NB4 (cell line): ENCODE measurements around the gene GTSE1.
A peak's percentile ranks its signal among the peaks of the same experiment; 100 is the strongest.

ENCODE experiments used
- POLR2A ChIP-seq: IDR thresholded peaks from 2 replicates; pipeline ENCODE4 v1.6.1; 2011; ENCODE audit warnings: mild to moderate bottlenecking; ENCODE audit not compliant: insufficient read length; ENCODE audit errors: extremely low read depth
- TF ChIP-seq, protein P1 (sequence below): IDR thresholded peaks from one replicate; pipeline ENCODE4 v1.5.1; 2012; ENCODE audit warnings: low read depth, low read length

DNA sequence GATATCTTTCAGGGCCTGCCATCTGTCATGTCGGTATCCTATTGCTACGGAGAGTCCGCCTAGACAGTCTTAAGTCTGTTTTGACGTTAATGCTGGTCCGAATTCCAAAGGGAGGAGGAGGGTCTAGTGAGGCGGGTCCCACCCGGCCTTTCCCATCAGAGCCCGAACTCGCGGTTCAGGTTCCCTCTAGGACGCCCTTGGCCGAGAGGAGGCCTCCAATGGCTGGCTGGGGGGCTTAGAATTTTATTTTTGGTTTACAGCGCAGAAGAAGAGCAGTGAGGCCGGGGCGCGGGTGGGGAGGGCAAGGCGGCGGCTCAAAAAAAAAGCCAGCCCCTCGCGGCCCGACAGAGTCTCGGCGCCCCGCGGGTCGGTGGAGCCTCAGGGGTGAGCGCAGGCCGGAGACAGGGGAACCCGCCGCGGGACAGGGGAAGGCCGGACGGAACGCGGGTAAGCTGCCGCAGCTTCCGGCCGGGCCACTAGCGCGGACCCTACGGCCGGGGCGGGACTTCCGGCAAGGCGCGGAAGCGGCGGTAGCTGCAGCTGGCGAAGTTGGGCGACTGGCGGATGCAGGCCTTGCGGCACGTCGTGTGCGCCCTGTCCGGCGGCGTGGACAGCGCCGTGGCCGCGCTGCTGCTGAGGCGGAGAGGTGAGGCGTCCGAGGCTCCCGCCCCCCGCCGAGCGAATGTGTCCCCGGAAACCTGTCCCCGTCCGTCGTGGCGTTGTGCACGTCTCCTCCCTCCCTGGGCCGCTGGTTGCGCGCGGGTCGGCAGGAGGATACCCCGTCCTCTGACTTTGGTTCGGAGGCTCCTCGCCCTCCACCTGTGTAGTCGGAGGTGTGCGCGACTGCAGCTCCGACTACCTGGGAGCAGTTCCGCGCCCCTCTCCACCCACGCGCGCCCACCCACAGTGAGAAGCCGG is 38.8 kb downstream of the GTSE1 start, which contains the start of gene TRMU:
- TF ChIP-seq, protein P1, sequence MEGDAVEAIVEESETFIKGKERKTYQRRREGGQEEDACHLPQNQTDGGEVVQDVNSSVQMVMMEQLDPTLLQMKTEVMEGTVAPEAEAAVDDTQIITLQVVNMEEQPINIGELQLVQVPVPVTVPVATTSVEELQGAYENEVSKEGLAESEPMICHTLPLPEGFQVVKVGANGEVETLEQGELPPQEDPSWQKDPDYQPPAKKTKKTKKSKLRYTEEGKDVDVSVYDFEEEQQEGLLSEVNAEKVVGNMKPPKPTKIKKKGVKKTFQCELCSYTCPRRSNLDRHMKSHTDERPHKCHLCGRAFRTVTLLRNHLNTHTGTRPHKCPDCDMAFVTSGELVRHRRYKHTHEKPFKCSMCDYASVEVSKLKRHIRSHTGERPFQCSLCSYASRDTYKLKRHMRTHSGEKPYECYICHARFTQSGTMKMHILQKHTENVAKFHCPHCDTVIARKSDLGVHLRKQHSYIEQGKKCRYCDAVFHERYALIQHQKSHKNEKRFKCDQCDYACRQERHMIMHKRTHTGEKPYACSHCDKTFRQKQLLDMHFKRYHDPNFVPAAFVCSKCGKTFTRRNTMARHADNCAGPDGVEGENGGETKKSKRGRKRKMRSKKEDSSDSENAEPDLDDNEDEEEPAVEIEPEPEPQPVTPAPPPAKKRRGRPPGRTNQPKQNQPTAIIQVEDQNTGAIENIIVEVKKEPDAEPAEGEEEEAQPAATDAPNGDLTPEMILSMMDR: no peak
- TF ChIP-seq POLR2A: peak; percentile 57
